IPS-18c (cell line): ENCODE measurements around the gene TRAF4.

Experiments used
- H3K4me3 ChIP-seq: 2 replicates; pipeline ENCODE4 v1.7.0; 2013; ENCODE audit warnings: low read depth, mild to moderate bottlenecking, low read length, moderate library complexity; ENCODE audit not compliant: insufficient read depth
- H3K9me3 ChIP-seq: one replicate; pipeline ENCODE4 v1.6.1; 2013; ENCODE audit warnings: mild to moderate bottlenecking, low read length, moderate library complexity; ENCODE audit not compliant: control insufficient read depth, insufficient read depth

Gene TRAF4

GRCh38 chr17:28743243-28744103 is at the start of gene TRAF4:
Gene TRAF4 (plus strand): TSS chr17:28744011. CDS start chr17:28744113, 102 bp downstream.
- peak within 1 kb of the TSS; percentile 84 for H3K4me3 ChIP-seq
- H3K9me3 ChIP-seq = no peaks in the 10 kb centered on the region

DNA sequence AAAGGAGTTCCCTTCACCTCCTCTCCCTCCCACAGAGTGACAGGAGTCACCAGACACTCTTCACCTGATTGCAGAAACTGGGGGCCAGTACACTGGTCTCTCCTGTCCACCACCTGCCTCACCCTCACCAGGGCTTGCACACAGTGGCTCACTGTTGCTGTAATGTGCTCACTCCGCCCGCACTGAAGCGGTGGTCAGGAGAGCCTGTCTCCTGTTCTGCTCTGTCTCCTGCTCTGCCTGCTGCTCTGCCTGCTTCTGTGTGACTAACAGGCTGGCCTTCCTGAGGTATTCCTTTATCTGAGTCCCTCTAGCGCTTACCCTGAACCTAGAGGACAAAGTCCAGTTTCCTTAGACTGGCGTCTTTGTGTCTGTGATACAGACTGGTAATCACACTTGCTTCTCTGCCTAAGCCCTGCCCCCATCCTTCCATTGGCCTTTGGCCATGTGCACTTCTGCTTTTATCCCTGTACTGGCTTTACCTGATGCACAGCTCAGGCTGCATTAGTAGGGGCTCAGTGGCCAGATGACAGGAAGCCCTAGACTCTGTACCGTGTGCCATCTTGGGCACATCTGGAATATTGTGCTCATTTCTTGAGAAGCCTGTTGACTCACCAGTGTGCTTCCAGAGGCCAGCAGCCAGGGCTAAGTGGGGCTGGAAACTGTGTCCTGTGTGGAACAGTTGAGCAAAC is 45.4 kb upstream of the TRAF4 start:
- no peaks in the 10 kb centered on the region for H3K9me3 ChIP-seq
- H3K4me3 ChIP-seq = no peak overlapping the region

- no peaks in the 10 kb centered on the region for H3K9me3 ChIP-seq
- H3K4me3 ChIP-seq = no peak overlapping the region
These were observed 43.5 kb upstream of the TRAF4 start for GRCh38 chr17:28700278-28700677.

GRCh38 chr17:28700830-28701492 is 42.9 kb upstream of the TRAF4 start:
- H3K9me3 ChIP-seq = no peaks in the 10 kb centered on the region
- H3K4me3 ChIP-seq = no peak overlapping the region

DNA sequence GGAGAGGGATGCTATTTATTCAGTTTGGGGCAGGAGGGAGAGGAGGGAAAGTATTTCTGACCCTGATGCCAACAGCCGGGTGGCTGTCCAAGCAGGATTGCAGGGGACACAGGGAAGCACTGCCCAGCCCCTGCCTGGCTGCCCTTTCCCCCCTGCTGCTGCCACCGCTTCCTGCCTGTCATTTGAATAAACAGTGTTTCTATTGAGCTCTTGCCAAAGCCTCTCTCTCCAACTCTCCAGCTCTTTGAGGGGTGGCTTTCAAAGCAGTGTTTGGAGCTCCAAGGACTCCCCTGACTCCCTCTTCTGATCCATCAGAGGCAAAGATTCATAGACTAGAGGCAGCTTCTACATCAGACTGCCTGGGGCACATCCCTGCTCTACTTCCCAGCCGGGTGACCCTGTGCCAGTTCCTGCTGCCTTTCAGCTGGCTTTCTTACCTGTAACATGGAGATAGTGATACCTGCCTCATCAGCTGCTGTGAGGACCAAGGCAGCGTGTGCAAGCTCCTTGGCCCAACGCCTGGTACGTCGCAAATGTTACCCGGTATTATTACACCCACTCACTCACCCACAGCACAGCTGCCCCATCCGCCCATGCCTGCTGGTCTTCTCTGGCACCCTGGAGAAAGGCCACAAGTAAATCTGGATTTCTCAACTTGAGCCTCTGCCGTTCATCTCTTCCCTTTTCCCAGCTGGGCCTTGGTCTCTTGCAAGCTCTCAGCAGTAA is 41.6 kb upstream of the TRAF4 start:
- no peak overlapping the region for H3K4me3 ChIP-seq

DNA sequence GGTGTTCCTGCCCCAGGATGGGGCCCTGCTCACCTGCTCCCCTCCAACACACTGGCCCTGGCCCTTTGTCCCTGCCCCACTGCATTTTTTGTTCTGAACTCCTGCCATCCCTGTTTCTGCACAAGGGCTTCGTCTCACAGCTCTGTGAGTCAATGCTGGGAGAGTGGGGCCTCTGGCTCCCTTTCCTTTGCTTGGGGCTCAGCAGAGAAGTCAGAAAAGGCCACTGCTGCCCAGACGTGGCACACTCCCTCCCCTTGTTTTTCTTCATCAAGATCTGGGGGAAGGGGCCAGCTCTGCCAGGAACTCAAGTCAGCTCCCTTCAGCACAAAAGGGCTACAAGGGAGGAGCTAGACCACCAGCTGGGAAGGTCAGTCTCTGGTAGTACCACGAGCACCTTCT is 41.1 kb upstream of the TRAF4 start:
- Histone ChIP-seq H3K4me3 (no peak overlapping the region), H3K9me3 (no peaks in the 10 kb centered on the region)

More for the DNA sequence above, 41.6 kb upstream of the TRAF4 start:
- H3K9me3 ChIP-seq = no peaks in the 10 kb centered on the region

GRCh38 chr17:28703552-28704218 is 40.1 kb upstream of the TRAF4 start:
- no peaks in the 10 kb centered on the region for H3K9me3 ChIP-seq
- no peak overlapping the region for H3K4me3 ChIP-seq

- H3K9me3 ChIP-seq = no peaks in the 10 kb centered on the region
- H3K4me3 ChIP-seq = no peak overlapping the region
These were observed 39.5 kb upstream of the TRAF4 start for GRCh38 chr17:28704219-28704858.

DNA sequence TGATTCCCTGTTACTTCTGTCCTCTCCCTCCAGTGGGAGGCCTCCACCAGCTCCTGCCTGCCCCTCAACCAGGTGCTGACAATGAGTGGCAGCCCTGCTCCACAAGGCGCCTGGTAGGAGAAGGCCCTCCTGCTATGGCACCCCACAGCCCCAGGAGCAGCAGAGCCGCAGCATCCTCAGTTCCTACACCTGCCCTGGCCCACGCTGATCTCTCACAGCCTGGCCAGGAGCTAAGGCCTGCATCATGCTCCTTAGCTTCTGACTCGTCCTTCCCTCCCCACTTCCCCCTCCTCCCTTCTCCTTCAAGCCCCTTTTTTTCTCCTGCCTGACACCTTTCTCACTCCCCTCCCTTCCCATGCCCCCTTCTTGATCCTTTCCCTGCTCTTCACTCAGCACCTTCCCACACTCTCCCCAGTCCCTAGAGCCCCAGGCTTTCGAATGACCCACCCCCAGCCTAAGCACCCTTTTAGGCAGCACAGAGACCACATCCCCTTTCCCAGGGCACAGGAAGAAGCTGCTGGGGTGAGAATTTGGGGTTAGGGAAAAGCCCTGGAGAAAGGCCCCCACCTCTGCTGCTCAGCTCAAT is 38.6 kb upstream of the TRAF4 start:
- no peaks in the 10 kb centered on the region for H3K9me3 ChIP-seq

DNA sequence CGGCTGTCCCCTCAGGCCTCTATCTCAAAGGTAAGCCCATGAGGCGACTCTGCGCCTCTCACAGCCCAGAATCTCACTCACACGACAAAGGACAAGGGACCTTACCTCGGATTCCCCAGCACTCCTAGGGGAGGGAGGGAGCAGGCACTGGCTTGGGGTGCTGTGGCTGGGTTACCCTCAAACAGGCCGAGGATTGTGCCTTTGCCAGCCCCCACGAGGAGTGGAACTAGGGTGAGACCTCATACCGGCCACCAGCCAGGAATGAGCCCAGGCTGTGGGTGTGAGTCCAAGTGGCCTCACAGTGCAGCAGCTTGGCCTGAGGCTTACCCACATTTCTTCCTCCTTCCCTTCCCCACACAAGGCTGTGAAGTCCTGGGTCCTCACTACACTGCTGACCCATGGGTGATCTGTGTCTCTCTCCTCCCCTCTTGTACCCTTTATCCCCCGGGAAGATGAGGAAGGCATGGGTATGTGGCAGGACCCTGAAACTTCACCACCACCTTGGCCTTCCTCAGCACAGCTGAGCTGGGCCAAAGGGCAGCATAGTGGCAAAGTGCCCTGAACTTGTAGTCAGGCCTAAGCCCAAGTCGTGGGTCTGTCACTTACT is 38.0 kb upstream of the TRAF4 start:
- no peaks in the 10 kb centered on the region for H3K9me3 ChIP-seq
- no peak overlapping the region for H3K4me3 ChIP-seq

More for the DNA sequence above, 38.6 kb upstream of the TRAF4 start:
- H3K4me3 ChIP-seq = no peak overlapping the region

GRCh38 chr17:28706471-28707338 is 37.1 kb upstream of the TRAF4 start:
- Histone ChIP-seq H3K9me3 (no peaks in the 10 kb centered on the region), H3K4me3 (no peak overlapping the region; the same call in 1 of the 2 replicates)

DNA sequence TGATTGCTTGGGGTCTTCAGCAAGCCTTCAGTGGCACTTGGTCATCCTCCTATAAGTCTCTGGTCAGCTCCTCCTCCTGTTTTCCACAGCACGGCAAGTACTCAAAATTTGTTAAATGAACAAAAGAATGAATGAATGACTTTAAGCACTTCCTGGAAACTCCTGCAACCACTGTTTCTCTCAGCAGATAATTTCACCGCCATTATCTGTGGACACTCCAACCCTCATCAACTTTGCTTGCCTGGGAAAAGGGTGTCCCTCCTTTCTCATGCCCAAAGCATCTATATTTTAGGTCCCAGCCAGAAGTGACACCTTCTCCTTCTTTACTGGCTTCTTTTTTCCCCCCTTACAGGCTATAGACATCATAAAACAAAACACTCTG is 36.5 kb upstream of the TRAF4 start:
- no peak overlapping the region for H3K4me3 ChIP-seq
- no peaks in the 10 kb centered on the region for H3K9me3 ChIP-seq

GRCh38 chr17:28710861-28711722 is 32.7 kb upstream of the TRAF4 start:
- no peaks in the 10 kb centered on the region for H3K9me3 ChIP-seq
- H3K4me3 ChIP-seq = peak overlapping the region; percentile 92

DNA sequence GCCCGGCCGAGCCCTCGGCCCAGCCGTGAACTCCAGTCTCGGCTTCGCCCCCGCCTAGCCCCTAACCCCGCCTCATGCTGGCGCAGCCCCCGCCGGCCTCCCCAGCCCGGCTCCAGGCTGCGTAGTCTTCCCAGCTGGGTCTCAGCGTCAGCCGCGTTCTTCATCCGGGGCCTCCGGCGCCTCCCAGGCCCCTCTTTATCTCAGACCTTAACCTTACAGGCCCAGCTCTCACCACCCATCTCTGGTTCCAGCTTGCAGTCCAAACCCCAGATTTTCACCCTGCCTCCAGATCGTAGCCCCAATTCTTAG is 32.1 kb upstream of the TRAF4 start, which contains the start of gene PROCA1:
PROCA1 (minus strand) TSS at position 166 of the 309 bp plus-strand sequence. CDS start 228 bp downstream, outside the sequence.
- Histone ChIP-seq H3K9me3 (no peaks in the 10 kb centered on the region), H3K4me3 (peak within 1 kb of the TSS; percentile 92)
